ENCODE measurements around the gene RBMS3.

Gene RBMS3

DNA sequence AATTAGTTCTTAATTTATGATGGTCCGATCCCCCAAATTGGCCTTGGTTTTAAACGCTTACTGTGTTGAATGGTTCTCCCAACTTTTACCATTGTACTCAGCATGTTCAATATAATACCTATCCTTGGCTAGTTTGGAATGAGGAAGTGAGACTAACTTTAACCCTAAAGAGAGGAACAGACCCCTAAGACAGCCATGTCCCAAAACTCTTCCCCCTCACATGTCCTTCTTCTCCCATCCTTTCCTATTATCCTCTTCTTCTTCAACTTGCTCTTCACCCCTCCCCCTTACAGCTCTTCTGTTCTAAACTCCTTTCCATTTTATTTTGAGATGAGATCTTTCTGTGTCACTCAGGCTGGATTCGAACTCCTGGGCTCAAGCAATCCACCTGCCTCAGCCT lies 116.5 kb downstream of the RBMS3 start:
- TF ChIP-seq, protein P1, sequence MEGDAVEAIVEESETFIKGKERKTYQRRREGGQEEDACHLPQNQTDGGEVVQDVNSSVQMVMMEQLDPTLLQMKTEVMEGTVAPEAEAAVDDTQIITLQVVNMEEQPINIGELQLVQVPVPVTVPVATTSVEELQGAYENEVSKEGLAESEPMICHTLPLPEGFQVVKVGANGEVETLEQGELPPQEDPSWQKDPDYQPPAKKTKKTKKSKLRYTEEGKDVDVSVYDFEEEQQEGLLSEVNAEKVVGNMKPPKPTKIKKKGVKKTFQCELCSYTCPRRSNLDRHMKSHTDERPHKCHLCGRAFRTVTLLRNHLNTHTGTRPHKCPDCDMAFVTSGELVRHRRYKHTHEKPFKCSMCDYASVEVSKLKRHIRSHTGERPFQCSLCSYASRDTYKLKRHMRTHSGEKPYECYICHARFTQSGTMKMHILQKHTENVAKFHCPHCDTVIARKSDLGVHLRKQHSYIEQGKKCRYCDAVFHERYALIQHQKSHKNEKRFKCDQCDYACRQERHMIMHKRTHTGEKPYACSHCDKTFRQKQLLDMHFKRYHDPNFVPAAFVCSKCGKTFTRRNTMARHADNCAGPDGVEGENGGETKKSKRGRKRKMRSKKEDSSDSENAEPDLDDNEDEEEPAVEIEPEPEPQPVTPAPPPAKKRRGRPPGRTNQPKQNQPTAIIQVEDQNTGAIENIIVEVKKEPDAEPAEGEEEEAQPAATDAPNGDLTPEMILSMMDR (IDR thresholded peaks at IDR 0.05; ENCODE audit: extremely low read depth, insufficient read depth, missing control alignments) = no peak
- DNase-seq (ENCODE audit: low spot score) = no peak
- in situ Hi-C loops (cut with MboI; ENCODE audit: low pct_unique_long_range_greater_than_20kb, low sequenced_read_pairs, unreplicated experiment) = no loop called here

DNA sequence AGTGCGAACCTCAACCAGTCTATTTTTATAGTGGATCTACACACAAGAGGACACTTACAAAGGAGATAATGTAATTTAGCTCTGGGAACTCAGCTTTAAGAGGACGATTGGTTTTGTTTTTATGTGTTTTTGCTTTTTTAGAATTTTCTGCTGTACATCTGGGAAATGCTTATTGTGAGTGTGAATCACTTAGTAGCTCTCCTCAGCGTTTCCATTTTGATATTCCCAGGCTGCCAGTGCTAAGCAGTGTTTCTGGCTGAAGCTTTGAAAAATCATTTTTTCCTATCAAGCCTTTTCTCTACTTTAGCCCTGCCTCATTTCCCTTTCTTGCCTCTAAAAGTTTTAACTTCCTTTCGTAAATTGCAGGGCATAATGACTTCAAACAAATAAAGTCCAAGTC lies 117.9 kb downstream of the RBMS3 start:
- DNase-seq (ENCODE audit: low spot score) = no peak
- in situ Hi-C loops (cut with MboI; ENCODE audit: low pct_unique_long_range_greater_than_20kb, low sequenced_read_pairs, unreplicated experiment) = no loop called here
- TF ChIP-seq, protein P1 (IDR thresholded peaks at IDR 0.05; ENCODE audit: extremely low read depth, insufficient read depth, missing control alignments) = no peak

DNA sequence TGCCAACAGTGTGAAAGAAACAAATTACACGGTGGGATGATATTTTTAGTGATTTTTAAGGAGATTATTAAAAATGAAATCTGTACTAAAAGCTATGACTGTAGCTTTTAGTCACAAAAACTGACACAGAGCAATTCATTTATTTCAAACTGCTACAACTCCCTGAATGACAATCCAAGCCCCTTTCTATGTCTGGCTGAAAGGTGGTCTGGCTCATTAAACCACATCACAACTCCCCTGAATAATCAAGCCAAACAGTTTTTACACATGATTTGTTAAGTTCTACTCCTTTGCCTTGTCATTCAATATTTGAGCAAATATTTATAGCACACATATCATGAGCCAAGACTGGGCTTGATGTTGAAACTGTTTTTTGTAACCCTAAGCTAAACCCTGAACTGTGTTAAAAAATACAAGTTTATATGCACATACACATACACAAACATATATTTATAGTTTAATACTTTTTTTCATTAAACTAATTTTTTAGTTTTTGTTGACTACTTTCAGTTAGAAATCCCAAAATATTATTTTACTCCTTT lies 125.5 kb downstream of the RBMS3 start:
- DNase-seq (ENCODE audit: low spot score) = no peak
- in situ Hi-C loops (cut with MboI; ENCODE audit: low pct_unique_long_range_greater_than_20kb, low sequenced_read_pairs, unreplicated experiment) = no loop called here

DNA sequence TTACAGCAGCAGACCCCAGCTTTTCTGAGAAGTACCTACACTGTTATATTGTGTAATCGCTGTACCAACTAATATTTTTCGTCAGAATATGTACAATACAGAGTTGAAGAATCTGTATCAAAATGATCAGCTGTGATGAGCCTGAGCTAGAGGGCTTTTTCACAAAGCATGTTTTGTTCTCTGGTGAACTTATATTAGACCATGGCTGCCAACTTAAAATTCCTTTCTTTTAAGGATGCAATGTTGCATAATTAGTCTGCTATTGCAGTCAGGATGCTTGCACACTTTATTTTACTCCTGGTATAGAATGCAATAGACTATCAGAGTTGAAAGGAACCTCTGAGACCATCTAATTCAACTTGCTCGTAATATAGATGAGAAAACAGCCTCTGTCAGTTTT lies 127.8 kb downstream of the RBMS3 start:
- DNase-seq (ENCODE audit: low spot score) = no peak
- in situ Hi-C loops (cut with MboI; ENCODE audit: low pct_unique_long_range_greater_than_20kb, low sequenced_read_pairs, unreplicated experiment) = no loop called here
- TF ChIP-seq, protein P1 (IDR thresholded peaks at IDR 0.05; ENCODE audit: extremely low read depth, insufficient read depth, missing control alignments) = no peak

More for the DNA sequence above, 125.5 kb downstream of the RBMS3 start:
- TF ChIP-seq, protein P1 (IDR thresholded peaks at IDR 0.05; ENCODE audit: extremely low read depth, insufficient read depth, missing control alignments) = no peak

DNA sequence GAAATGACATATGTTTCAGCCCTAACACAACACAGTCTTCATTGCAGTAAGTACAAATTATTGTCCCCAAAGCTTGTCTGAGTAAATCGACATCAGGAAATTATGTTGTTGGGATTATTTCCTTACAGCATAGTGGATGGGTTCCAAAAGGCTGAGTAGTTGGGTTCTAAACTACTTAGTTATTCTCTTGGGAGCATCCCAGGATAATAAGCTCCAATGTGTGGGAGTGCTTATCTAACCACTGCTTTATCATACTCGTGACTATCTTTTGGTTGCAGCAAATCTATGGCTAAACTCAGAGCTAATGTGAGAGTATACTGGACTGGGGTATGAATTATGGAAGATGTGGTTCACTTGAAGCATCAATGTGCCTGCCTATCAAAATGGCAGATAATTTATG lies 128.5 kb downstream of the RBMS3 start:
- TF ChIP-seq, protein P1 (IDR thresholded peaks at IDR 0.05; ENCODE audit: extremely low read depth, insufficient read depth, missing control alignments) = no peak
- DNase-seq (ENCODE audit: low spot score) = no peak
- in situ Hi-C loops (cut with MboI; ENCODE audit: low pct_unique_long_range_greater_than_20kb, low sequenced_read_pairs, unreplicated experiment) = no loop called here

DNA sequence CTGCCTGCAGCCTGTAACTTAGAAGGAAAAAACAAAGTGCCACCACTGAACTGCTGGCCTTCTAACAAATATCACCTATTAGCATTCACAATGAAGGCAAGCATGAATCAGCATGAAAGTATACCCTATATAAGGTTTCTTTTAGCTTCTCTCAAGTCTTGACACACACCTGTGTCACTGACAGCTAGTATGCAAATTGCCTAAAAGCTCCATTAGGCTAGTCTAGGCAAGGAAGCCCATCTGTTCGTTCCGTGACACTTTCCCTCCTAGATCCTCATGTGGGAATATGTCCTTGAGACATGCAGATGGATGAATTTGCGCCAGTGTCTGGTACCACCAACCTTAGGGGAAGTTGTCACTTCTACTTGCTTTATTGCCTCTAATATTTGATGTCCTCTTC lies 129.3 kb downstream of the RBMS3 start:
- TF ChIP-seq, protein P1 (IDR thresholded peaks at IDR 0.05; ENCODE audit: extremely low read depth, insufficient read depth, missing control alignments) = no peak
- peak; percentile 6 for DNase-seq (ENCODE audit: low spot score)
- in situ Hi-C loops (cut with MboI; ENCODE audit: low pct_unique_long_range_greater_than_20kb, low sequenced_read_pairs, unreplicated experiment) = no loop called here
